H54 (cell line): ENCODE data around the gene FHIT.

Source experiments
- DNase-seq: peaks from one replicate; pipeline ENCODE4 v3.0.0; 2011; ENCODE audit warnings: low spot score, mixed read lengths; ENCODE audit not compliant: insufficient read length
- FAIRE-seq: peaks from 3 replicates; lab custom pipeline; 2011; peaks lifted over from hg19 to GRCh38; lab: Jason Lieb, UNC
- POLR2A ChIP-seq: IDR thresholded peaks from 2 replicates; pipeline ENCODE4 v1.6.1; 2011; ENCODE audit warnings: low read depth, mild to moderate bottlenecking, low read length

The FHIT gene

DNA sequence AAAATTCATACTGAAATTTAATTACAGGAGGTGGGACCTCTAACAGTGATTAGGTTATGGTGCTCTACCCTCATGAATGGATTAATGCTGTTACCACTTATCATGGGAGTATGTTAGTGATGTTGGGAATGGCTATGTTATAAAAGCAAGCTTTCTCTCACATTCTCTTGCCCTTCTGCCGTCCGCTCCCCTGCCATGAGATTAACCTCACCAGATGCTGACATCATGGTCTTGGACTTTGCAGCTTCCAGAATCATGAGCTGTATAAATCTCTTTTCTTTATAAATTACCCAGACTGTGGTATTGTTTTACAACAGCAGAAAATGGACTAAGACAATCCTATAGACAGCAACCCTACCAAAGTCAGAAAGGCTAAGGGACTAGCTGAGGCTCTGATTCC lies 884.8 kb downstream of the FHIT start:
- FAIRE-seq, result no peak
- DNase-seq, result no peak
- no peak for TF ChIP-seq POLR2A

DNA sequence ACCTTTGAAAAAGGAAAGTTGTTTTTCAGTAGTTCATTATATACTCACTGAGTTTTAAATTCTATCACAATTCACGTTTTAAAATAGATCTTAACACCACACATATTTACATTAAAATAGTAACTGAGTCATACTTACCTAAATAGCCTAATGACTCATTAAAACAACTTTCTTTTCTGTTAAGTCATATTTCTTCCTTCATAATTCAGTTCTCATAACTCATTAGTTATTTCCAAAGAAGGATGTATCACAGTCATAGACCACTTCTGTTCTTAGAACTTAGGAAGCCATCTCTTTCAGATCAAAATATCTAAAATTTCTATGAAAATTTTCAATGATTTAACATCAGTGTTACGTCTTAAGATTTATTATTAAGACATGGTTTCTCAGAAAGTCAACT lies 885.9 kb downstream of the FHIT start:
- FAIRE-seq (no peak), DNase-seq (no peak)
- TF ChIP-seq POLR2A, result no peak

DNA sequence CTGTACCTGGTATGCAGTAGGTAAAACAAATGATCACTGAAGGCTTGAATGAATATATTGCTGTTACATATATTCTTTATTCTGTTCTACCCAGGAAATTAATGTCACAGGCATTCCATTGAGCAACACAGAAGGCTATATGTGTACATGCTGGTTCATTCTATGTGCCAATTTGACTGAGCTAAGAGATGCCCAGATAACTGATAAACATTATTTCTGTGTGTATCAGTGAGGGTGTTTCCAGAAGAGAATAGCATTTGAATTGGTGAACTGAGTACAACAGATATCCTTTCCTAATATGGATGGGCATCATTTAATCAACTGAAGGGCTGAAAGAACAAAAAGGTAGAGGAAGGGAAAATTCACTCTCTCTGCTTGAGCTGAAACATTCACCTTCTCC lies 886.8 kb downstream of the FHIT start:
- FAIRE-seq, result no peak
- no peak for DNase-seq
- TF ChIP-seq POLR2A, result no peak

GRCh38 chr3:60363817-60364216 lies 887.4 kb downstream of the FHIT start:
- FAIRE-seq (no peak), DNase-seq (no peak)

DNA sequence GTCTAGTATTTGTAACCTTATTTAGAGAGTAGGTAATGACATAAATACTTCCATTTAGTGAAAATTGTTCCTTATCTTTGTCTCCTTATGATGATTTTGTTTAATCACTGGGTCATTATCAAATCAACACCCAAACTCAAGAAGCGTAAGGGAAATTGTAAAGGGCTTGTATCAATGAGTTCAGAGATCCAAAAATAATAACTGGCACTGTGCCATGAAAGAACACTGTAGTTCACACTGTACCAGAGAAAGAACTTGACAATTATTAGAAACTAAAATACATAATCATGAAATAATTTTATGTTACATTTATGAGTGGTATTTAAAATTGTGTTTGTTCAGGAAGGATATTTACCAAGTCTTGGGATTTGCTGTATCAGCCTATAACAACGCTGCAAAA lies 895.4 kb downstream of the FHIT start:
- DNase-seq (no peak), FAIRE-seq (no peak)
- no peak for TF ChIP-seq POLR2A

More at GRCh38 chr3:60363817-60364216, 887.4 kb downstream of the FHIT start:
- no peak for TF ChIP-seq POLR2A

DNA sequence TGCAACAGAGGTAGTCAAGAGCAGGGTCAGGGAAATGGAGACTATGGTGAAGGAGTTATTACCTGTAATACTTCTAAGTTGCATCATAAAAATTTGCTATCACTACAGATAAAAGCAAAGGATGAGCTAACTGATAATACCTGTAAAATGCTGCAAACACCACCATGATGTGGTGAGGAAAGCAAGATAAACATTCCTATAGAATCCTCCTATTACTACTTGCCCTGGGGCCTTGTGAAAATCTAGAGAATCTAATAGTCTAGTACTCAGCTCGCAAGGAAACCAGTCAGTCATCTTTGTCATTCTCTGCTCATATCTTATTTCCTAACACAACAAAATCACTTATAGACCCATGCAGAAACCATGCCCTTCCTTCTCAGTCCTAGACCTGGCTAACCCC lies 899.8 kb downstream of the FHIT start:
- no peak for TF ChIP-seq POLR2A
- FAIRE-seq (no peak), DNase-seq (no peak)

- no peak for DNase-seq
- no peak for FAIRE-seq
- TF ChIP-seq POLR2A, result no peak
Measured at GRCh38 chr3:60344340-60344739, 906.9 kb downstream of the FHIT start.

- no peak for DNase-seq
- no peak for FAIRE-seq
- no peak for TF ChIP-seq POLR2A
Measured at GRCh38 chr3:60343831-60344230, 907.4 kb downstream of the FHIT start.

DNA sequence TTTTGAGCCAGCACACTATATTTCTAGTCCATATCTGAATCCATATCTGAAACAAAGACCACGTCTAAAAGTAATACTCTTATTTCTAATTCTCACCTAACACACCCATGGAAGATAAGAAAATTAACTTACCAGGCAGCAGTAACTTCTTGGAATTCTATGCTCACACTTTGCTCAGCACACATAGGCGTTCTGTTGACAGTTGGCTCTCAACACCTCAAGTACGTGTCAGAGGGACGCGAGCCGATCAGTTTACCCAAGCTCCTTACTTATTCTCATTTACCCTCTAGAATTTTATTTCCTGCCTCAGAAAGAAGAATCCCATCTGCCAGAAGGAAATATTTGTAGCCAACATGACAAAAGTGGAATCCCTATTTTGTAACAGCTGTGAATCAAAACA lies 911.9 kb downstream of the FHIT start:
- no peak for TF ChIP-seq POLR2A
- FAIRE-seq, result no peak

GRCh38 chr3:60337421-60337820 lies 913.8 kb downstream of the FHIT start:
- DNase-seq (no peak), FAIRE-seq (no peak)
- no peak for TF ChIP-seq POLR2A

More for the DNA sequence above, 911.9 kb downstream of the FHIT start:
- DNase-seq, result no peak

- DNase-seq (no peak), FAIRE-seq (no peak)
- no peak for TF ChIP-seq POLR2A
Measured at GRCh38 chr3:60336061-60336460, 915.2 kb downstream of the FHIT start.

- TF ChIP-seq POLR2A, result no peak
- FAIRE-seq (no peak), DNase-seq (no peak)
Measured at GRCh38 chr3:60333710-60334109, 917.5 kb downstream of the FHIT start.

DNA sequence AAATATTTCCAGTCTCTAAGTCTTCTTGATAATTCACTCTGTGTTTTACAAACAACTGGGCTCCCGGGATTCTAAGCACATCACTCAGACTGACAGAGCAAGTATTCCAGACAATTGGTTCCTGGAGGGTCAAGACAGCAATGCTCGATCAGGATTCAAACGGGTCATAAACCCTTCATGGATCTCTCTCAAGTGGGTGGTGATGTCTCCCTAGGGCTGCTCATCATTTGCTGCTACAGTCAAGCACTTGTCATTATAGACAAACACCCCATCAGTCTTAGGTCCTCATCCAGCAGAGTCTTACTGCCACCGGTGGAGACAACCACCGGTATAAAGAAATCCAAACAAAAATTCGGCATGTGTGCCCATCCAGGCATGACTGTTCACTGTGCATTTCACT lies 921.1 kb downstream of the FHIT start:
- FAIRE-seq (no peak), DNase-seq (no peak)
- TF ChIP-seq POLR2A, result no peak

DNA sequence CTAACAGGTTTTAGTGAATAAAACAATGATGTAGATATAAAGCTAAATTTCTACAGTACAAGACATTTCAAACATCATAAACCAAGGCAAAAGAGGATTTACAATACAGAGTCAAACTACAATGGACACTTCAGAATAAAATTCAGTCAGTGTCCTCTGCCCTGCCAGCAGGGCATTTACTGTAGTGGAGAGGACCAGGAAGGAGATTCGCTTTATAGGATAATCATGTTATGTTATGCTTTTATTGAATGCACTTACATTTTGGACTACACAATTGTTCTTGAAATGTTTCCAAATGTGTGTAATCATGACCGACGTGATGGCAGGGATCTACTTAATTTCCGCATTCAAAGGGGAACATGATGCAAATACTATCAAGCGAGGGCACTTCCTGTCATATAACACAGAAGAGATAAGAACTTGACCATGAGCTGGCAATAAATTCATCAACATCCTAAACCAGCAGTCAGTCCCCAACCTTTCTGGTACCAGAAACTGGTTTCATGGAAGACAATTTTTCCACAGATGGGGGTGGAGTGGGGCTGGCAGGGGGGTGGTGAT lies 925.6 kb downstream of the FHIT start:
- FAIRE-seq (no peak), DNase-seq (no peak)
- TF ChIP-seq POLR2A, result no peak

GRCh38 chr3:60323651-60324050 lies 927.6 kb downstream of the FHIT start:
- TF ChIP-seq POLR2A, result no peak

More at GRCh38 chr3:60323651-60324050, 927.6 kb downstream of the FHIT start:
- FAIRE-seq (no peak), DNase-seq (no peak)
